ENCODE data around the gene ZNF618. TPM values are rescaled to one million over a fixed set of nuclear protein-coding genes. Genes with fewer than 3 reads are reported as not detected.

The ZNF618 gene
- polyA plus RNA-seq, 1 donor (not counting 4 experiments of a cell fraction or from before 2014, with no cell fraction given), result 2.5 TPM

- dilution Hi-C loops (cut with MboI; ENCODE audit: extremely low pct_ligation_motif_present, low sequenced_read_pairs), result no loop called here
- H2AFZ ChIP-seq (ENCODE audit: control insufficient read depth, low read length), result no peak overlapping the region
- TF ChIP-seq, protein P1, sequence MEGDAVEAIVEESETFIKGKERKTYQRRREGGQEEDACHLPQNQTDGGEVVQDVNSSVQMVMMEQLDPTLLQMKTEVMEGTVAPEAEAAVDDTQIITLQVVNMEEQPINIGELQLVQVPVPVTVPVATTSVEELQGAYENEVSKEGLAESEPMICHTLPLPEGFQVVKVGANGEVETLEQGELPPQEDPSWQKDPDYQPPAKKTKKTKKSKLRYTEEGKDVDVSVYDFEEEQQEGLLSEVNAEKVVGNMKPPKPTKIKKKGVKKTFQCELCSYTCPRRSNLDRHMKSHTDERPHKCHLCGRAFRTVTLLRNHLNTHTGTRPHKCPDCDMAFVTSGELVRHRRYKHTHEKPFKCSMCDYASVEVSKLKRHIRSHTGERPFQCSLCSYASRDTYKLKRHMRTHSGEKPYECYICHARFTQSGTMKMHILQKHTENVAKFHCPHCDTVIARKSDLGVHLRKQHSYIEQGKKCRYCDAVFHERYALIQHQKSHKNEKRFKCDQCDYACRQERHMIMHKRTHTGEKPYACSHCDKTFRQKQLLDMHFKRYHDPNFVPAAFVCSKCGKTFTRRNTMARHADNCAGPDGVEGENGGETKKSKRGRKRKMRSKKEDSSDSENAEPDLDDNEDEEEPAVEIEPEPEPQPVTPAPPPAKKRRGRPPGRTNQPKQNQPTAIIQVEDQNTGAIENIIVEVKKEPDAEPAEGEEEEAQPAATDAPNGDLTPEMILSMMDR (optimal IDR thresholded peaks at IDR 0.05 in 1 of 3, IDR thresholded peaks at IDR 0.05 in 1 of 3, conservative IDR thresholded peaks at IDR 0.05 in 1 of 3; ENCODE audit: extremely low read depth in 1 of 3, insufficient read depth in 2 of 3, low read length in 3 of 3), result no peak
- no peak for TF ChIP-seq EZH2 (IDR thresholded peaks at IDR 0.05; ENCODE audit: low read length)
- no peak overlapping the region for H3K4me2 ChIP-seq (ENCODE audit: control insufficient read depth, extremely low read depth, insufficient read depth, low read depth, low read length)
- H3K9me1 ChIP-seq (ENCODE audit: control insufficient read depth, extremely low read depth, insufficient read depth, low read length), result peaks cover 4% of the 10 kb centered on the region
- no peaks in the 10 kb centered on the region for H3K79me2 ChIP-seq (ENCODE audit: control insufficient read depth, insufficient read depth, low read length)
- H3K9ac ChIP-seq (ENCODE audit: control insufficient read depth, extremely low read depth, insufficient read depth, low read length), result no peak overlapping the region
- H3K9me3 ChIP-seq (ENCODE audit: control insufficient read depth, low read depth, low read length), result no peaks in the 10 kb centered on the region
- no peaks in the 10 kb centered on the region for H3K4me1 ChIP-seq (ENCODE audit: control insufficient read depth, extremely low read depth, insufficient read depth, low read length)
- H3K4me3 ChIP-seq (ENCODE audit: control insufficient read depth in 2 of 3, extremely low read depth in 1 of 3, insufficient read depth in 2 of 3, low read depth in 1 of 3, low read length in 3 of 3), result no peak overlapping the region
- no peak for FAIRE-seq
- H3K36me3 ChIP-seq (ENCODE audit: control insufficient read depth in 2 of 2, extremely low read depth in 1 of 2, insufficient read depth in 2 of 2, low read length in 2 of 2), result peaks cover 0 to 9% of the 10 kb centered on the region in 2 experiments
- DNase-seq (ENCODE audit: low read depth, low spot score), result no peak
- no peaks in the 10 kb centered on the region for H4K20me1 ChIP-seq (ENCODE audit: control insufficient read depth, extremely low read depth, insufficient read depth, low read length)
- no peak overlapping the region for H3K27ac ChIP-seq (ENCODE audit: control insufficient read depth, insufficient read depth, low read length)
- no peaks in the 10 kb centered on the region for H3K27me3 ChIP-seq (ENCODE audit: control insufficient read depth, extremely low read depth, insufficient read depth, low read length)
Measured at GRCh38 chr9:113990570-113990907, 114.4 kb downstream of the ZNF618 start.

- no peaks in the 10 kb centered on the region for H3K79me2 ChIP-seq (ENCODE audit: control insufficient read depth, insufficient read depth, low read length)
- no peaks in the 10 kb centered on the region for H4K20me1 ChIP-seq (ENCODE audit: control insufficient read depth, extremely low read depth, insufficient read depth, low read length)
- no peak for TF ChIP-seq EZH2 (IDR thresholded peaks at IDR 0.05; ENCODE audit: low read length)
- TF ChIP-seq, protein P1 (optimal IDR thresholded peaks at IDR 0.05 in 1 of 3, IDR thresholded peaks at IDR 0.05 in 1 of 3, conservative IDR thresholded peaks at IDR 0.05 in 1 of 3; ENCODE audit: extremely low read depth in 1 of 3, insufficient read depth in 2 of 3, low read length in 3 of 3), result no peak
- H3K9ac ChIP-seq (ENCODE audit: control insufficient read depth, extremely low read depth, insufficient read depth, low read length), result no peak overlapping the region
- no peak overlapping the region for H2AFZ ChIP-seq (ENCODE audit: control insufficient read depth, low read length)
- dilution Hi-C loops (cut with MboI; ENCODE audit: extremely low pct_ligation_motif_present, low sequenced_read_pairs), result no loop called here
- H3K4me3 ChIP-seq (ENCODE audit: control insufficient read depth in 2 of 3, extremely low read depth in 1 of 3, insufficient read depth in 2 of 3, low read depth in 1 of 3, low read length in 3 of 3), result no peak overlapping the region
- H3K4me1 ChIP-seq (ENCODE audit: control insufficient read depth, extremely low read depth, insufficient read depth, low read length), result no peaks in the 10 kb centered on the region
- H3K27ac ChIP-seq (ENCODE audit: control insufficient read depth, insufficient read depth, low read length), result no peak overlapping the region
- peaks cover 4% of the 10 kb centered on the region for H3K9me1 ChIP-seq (ENCODE audit: control insufficient read depth, extremely low read depth, insufficient read depth, low read length)
- H3K4me2 ChIP-seq (ENCODE audit: control insufficient read depth, extremely low read depth, insufficient read depth, low read depth, low read length), result no peak overlapping the region
- FAIRE-seq (no peak), DNase-seq (ENCODE audit: low read depth, low spot score) (no peak)
- no peaks in the 10 kb centered on the region for H3K9me3 ChIP-seq (ENCODE audit: control insufficient read depth, low read depth, low read length)
- H3K36me3 ChIP-seq (ENCODE audit: control insufficient read depth in 2 of 2, extremely low read depth in 1 of 2, insufficient read depth in 2 of 2, low read length in 2 of 2), result peaks cover 0 to 9% of the 10 kb centered on the region in 2 experiments
- no peaks in the 10 kb centered on the region for H3K27me3 ChIP-seq (ENCODE audit: control insufficient read depth, extremely low read depth, insufficient read depth, low read length)
Measured at GRCh38 chr9:113990975-113991471, 114.9 kb downstream of the ZNF618 start.
